Measurements from ENCODE around the gene PIP4P1.

Gene PIP4P1

GRCh38 chr14:20412876-20413743 is 48.1 kb downstream of the PIP4P1 start, which contains the start of gene TEP1:
Gene TEP1, minus strand, starts transcription at chr14:20413501. Its CDS starts 5,062 bp downstream, at chr14:20408439.
- DNase-seq, result peak; percentile 63 to 96 (median 80)
- intact Hi-C loops (cut with DNase I), result loop anchor here (2.0 to 5.0 kb wide), 3 partner anchors 42 to 196 kb away; partner anchors contain the start of genes APEX1, OSGEP and PARP2

- no peak for DNase-seq
These were observed 48.8 kb downstream of the PIP4P1 start for GRCh38 chr14:20412411-20412810.

GRCh38 chr14:20409226-20409625 is 52.0 kb downstream of the PIP4P1 start:
- intact Hi-C loops (cut with DNase I), result no loop called here
- no peak for DNase-seq

More at GRCh38 chr14:20412411-20412810, 48.8 kb downstream of the PIP4P1 start:
- intact Hi-C loops (cut with DNase I), result loop anchor here (2.0 to 5.0 kb wide), 3 partner anchors 42 to 196 kb away; partner anchors contain the start of genes APEX1, OSGEP and PARP2
